GM19467 (cell line): Measurements from ENCODE around the gene LSS.
A peak's percentile ranks its signal among the peaks of the same experiment; 100 is the strongest.
"Not testable (repeated sequence)": the region's sequence is repeated elsewhere in the genome, so short reads cannot be mapped to it uniquely, and the experiment has no call there.

Experiments used
- ATAC-seq: cut with Tn5 transposase; IDR thresholded peaks from one replicate; pipeline ENCODE4 v1.9.1; 2021; ENCODE audit warnings: mild to moderate bottlenecking, moderate library complexity; ENCODE audit not compliant: unreplicated experiment

The LSS gene

GRCh38 chr21:46188226-46189212, 40.1 kb downstream of the LSS start:
- ATAC-seq, result no peak

GRCh38 chr21:46187814-46188213, 40.8 kb downstream of the LSS start:
- ATAC-seq, result no peak

- ATAC-seq, result no peak
Observed at GRCh38 chr21:46187261-46187660, 41.3 kb downstream of the LSS start.

- ATAC-seq, result no peak
Observed at GRCh38 chr21:46185716-46186115, 42.9 kb downstream of the LSS start.

GRCh38 chr21:46184625-46185555, 43.7 kb downstream of the LSS start:
- peak; percentile 41 for ATAC-seq

GRCh38 chr21:46183910-46184624, 44.5 kb downstream of the LSS start, which contains the start of gene SPATC1L:
Gene SPATC1L (minus strand): TSS chr21:46184459. CDS start chr21:46182816, 1,643 bp downstream.
- ATAC-seq, result peak; percentile 48

GRCh38 chr21:46183337-46183909, 45.2 kb downstream of the LSS start:
- not testable (repeated sequence) for ATAC-seq

GRCh38 chr21:46182548-46183336, 45.8 kb downstream of the LSS start:
- ATAC-seq, result no peak

GRCh38 chr21:46181953-46182547, 46.5 kb downstream of the LSS start:
- ATAC-seq, result no peak

GRCh38 chr21:46181436-46181835, 47.1 kb downstream of the LSS start:
- ATAC-seq, result no peak

- ATAC-seq, result no peak
Observed at GRCh38 chr21:46180778-46181391, 47.7 kb downstream of the LSS start.

- ATAC-seq, result no peak
Observed at GRCh38 chr21:46180079-46180722, 48.4 kb downstream of the LSS start.

- ATAC-seq, result no peak
Observed at GRCh38 chr21:46179708-46180078, 48.9 kb downstream of the LSS start.

GRCh38 chr21:46178961-46179360, 49.6 kb downstream of the LSS start:
- no peak for ATAC-seq

- ATAC-seq, result not testable (repeated sequence)
Observed at GRCh38 chr21:46176443-46177129, 52.0 kb downstream of the LSS start.

- ATAC-seq, result no peak
Observed at GRCh38 chr21:46173573-46173972, 55.0 kb downstream of the LSS start.

- ATAC-seq, result no peak
Observed at GRCh38 chr21:46172863-46173528, 55.6 kb downstream of the LSS start.
